Measurements from ENCODE around the gene OSBPL9.

DNA sequence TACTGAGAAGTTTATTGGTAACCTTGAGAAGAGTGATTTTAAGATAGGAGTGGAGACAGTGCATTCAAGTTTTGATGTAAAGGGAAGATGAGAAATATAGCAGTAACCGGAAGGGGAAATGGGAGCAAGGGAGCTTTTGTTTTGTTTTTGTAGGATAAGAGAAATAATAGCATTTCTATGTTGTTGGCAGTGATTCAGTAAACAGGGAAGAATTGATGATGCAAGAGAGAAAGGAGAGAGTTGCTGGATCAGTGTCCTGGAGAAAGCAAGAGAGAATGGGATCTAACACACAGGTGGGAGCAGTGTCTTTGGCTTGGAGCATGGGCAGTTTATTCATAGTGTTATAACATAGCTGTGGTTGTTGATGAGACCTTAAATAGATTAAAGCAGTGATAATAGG lies 56.4 kb downstream of the OSBPL9 start:
- TF ChIP-seq POLR2A (IDR thresholded peaks at IDR 0.05) (no peak), EP300 (IDR thresholded peaks at IDR 0.05) (no peak), POLR2AphosphoS5 (IDR thresholded peaks at IDR 0.05) (no peak)
- TF ChIP-seq, protein P1, sequence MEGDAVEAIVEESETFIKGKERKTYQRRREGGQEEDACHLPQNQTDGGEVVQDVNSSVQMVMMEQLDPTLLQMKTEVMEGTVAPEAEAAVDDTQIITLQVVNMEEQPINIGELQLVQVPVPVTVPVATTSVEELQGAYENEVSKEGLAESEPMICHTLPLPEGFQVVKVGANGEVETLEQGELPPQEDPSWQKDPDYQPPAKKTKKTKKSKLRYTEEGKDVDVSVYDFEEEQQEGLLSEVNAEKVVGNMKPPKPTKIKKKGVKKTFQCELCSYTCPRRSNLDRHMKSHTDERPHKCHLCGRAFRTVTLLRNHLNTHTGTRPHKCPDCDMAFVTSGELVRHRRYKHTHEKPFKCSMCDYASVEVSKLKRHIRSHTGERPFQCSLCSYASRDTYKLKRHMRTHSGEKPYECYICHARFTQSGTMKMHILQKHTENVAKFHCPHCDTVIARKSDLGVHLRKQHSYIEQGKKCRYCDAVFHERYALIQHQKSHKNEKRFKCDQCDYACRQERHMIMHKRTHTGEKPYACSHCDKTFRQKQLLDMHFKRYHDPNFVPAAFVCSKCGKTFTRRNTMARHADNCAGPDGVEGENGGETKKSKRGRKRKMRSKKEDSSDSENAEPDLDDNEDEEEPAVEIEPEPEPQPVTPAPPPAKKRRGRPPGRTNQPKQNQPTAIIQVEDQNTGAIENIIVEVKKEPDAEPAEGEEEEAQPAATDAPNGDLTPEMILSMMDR (IDR thresholded peaks at IDR 0.05), result no peak
